HepG2 (cell line): ENCODE data around the gene CMIP.

Source experiments
- EZH2 ChIP-seq: conservative IDR thresholded peaks from 2 replicates; pipeline ENCODE4 v1.6.1; 2012; ENCODE audit warnings: mild to moderate bottlenecking, low read depth, low read length, moderate library complexity
- MYC ChIP-seq: sonication (generic); formaldehyde crosslinking; IDR thresholded peaks from 2 replicates; pipeline ENCODE4 v1.9.0; 2021; ENCODE audit warnings: missing genetic modification reagents, borderline replicate concordance

DNA sequence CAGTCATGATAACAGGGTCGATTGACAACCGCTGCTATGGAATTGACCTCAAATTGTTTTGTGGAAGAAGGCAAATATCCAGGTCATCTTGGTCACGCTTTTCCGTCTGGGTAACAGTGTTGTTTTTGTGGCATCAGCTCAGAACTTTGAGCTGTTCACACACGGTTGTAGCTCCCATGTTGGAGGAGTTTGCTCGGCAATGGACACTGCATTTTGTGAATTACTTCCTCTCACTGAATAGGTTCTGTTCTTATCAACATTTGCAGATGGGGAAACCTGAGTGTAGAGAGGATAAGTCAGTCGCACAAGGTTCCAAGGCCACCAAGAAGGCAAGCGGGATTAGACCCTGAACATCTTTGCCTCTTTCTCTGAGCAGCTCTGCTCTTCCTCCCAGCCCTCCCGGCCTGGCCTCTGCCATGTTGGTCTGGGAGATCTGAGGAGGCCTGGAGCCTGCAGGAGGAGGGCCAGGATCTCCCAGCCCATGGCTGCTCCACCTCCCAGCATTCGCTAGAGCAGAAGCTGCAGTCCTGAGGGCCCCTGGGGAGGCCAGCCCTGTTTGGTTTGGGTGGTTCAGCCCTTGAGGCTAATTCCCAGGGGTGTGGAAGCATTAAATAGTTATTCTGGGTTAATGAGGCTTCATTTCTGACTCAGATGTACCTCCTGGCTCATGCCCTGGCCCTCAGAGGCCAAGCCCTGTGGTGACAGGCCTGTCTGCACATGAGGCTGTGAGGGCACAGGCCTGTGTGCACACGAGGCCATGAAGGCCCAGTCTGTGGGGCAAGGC is 180.3 kb downstream of the CMIP start:
- TF ChIP-seq MYC (CRISPR knock-in tag) (0 out of 2 replicates have a peak, but pooled peaks have one; percentile 22), EZH2 (no peak)
